Measurements from ENCODE around the gene PELO.

The PELO gene

DNA sequence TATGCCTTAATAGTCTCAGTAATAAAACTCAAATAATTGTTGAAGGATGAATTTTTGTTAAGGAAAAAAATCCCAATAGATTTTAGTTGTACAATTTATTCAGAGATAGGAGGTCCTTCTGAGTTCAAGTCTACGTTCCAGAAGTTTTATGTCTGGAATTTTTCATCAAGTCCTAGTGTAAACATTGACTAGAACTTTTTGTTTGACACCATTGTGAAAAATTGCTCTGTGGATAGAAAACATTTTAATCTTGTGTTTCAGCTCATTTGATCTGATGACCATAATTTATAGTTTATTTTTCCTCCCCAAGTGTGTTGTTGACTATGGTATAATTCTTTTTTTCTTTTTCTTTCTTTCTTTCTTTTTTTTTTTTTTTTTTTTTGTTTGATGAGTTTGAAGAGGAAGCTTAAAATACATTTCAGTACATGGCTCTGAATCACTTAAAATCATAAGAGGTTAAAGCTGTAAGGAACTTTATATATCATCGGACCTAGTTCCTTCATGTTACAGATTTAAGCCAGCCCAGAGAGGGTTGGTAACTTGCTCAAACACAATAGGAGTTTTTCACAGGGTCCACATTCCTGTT lies 20.7 kb downstream of the PELO start:
- Histone ChIP-seq H3K27me3 (ENCODE audit: control insufficient read depth, low read length) (no peaks in the 10 kb centered on the region), H3K9me3 (ENCODE audit: control insufficient read depth, insufficient read depth, low read length) (no peaks in the 10 kb centered on the region), H3K4me1 (ENCODE audit: control insufficient read depth, low read length) (0 out of 2 replicates have a peak, but pooled peaks cover 2% of the 10 kb centered on the region), H3K4me2 (ENCODE audit: low read length) (no peak overlapping the region), H3F3A (ENCODE audit: control insufficient read depth, insufficient read depth) (no peaks in the 10 kb centered on the region; the same call in 1 of the 2 replicates), H4K20me1 (ENCODE audit: control insufficient read depth, insufficient read depth, low read depth, low read length) (no peaks in the 10 kb centered on the region), H3K27ac (ENCODE audit: low read depth, low read length) (no peak overlapping the region), H3K79me2 (ENCODE audit: control insufficient read depth, low read length) (peaks cover 8% of the 10 kb centered on the region), H3K9me2 (replicated peaks; ENCODE audit: control insufficient read depth, low read length) (no peaks in the 10 kb centered on the region), H3K4me3 (ENCODE audit: low read length) (no peak overlapping the region), H3K36me3 (ENCODE audit: control insufficient read depth, low read length) (peaks cover 8% of the 10 kb centered on the region)
- no peak for TF ChIP-seq EZH2phosphoT487 (IDR thresholded peaks at IDR 0.05; ENCODE audit: borderline replicate concordance, low read length)
- TF ChIP-seq, protein P1, sequence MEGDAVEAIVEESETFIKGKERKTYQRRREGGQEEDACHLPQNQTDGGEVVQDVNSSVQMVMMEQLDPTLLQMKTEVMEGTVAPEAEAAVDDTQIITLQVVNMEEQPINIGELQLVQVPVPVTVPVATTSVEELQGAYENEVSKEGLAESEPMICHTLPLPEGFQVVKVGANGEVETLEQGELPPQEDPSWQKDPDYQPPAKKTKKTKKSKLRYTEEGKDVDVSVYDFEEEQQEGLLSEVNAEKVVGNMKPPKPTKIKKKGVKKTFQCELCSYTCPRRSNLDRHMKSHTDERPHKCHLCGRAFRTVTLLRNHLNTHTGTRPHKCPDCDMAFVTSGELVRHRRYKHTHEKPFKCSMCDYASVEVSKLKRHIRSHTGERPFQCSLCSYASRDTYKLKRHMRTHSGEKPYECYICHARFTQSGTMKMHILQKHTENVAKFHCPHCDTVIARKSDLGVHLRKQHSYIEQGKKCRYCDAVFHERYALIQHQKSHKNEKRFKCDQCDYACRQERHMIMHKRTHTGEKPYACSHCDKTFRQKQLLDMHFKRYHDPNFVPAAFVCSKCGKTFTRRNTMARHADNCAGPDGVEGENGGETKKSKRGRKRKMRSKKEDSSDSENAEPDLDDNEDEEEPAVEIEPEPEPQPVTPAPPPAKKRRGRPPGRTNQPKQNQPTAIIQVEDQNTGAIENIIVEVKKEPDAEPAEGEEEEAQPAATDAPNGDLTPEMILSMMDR (IDR thresholded peaks at IDR 0.05; ENCODE audit: low read depth, low read length, poor library complexity, severe bottlenecking): no peak

GRCh38 chr5:52809884-52810283 lies 22.2 kb downstream of the PELO start:
- Histone ChIP-seq H3K79me2 (ENCODE audit: control insufficient read depth, low read length) (no peaks in the 10 kb centered on the region), H3K4me1 (ENCODE audit: control insufficient read depth, low read length) (no peaks in the 10 kb centered on the region), H3F3A (ENCODE audit: control insufficient read depth, insufficient read depth) (no peaks in the 10 kb centered on the region; the same call in 1 of the 2 replicates), H3K27me3 (ENCODE audit: control insufficient read depth, low read length) (no peaks in the 10 kb centered on the region), H3K4me2 (ENCODE audit: low read length) (no peak overlapping the region), H3K36me3 (ENCODE audit: control insufficient read depth, low read length) (no peaks in the 10 kb centered on the region; the same call in 1 of the 2 replicates), H3K9me3 (ENCODE audit: control insufficient read depth, insufficient read depth, low read length) (no peaks in the 10 kb centered on the region), H3K4me3 (ENCODE audit: low read length) (no peak overlapping the region), H3K27ac (ENCODE audit: low read depth, low read length) (no peak overlapping the region), H4K20me1 (ENCODE audit: control insufficient read depth, insufficient read depth, low read depth, low read length) (no peaks in the 10 kb centered on the region), H3K9me2 (replicated peaks; ENCODE audit: control insufficient read depth, low read length) (no peaks in the 10 kb centered on the region)
- no peak for TF ChIP-seq EZH2phosphoT487 (IDR thresholded peaks at IDR 0.05; ENCODE audit: borderline replicate concordance, low read length)
- TF ChIP-seq, protein P1 (IDR thresholded peaks at IDR 0.05; ENCODE audit: low read depth, low read length, poor library complexity, severe bottlenecking): no peak

GRCh38 chr5:52810426-52810825 lies 22.7 kb downstream of the PELO start:
- Histone ChIP-seq H3K4me3 (ENCODE audit: low read length) (no peak overlapping the region), H4K20me1 (ENCODE audit: control insufficient read depth, insufficient read depth, low read depth, low read length) (no peaks in the 10 kb centered on the region), H3K27ac (ENCODE audit: low read depth, low read length) (no peak overlapping the region), H3F3A (ENCODE audit: control insufficient read depth, insufficient read depth) (no peaks in the 10 kb centered on the region; the same call in 1 of the 2 replicates), H3K9me2 (replicated peaks; ENCODE audit: control insufficient read depth, low read length) (no peaks in the 10 kb centered on the region), H3K27me3 (ENCODE audit: control insufficient read depth, low read length) (no peaks in the 10 kb centered on the region), H3K79me2 (ENCODE audit: control insufficient read depth, low read length) (no peaks in the 10 kb centered on the region), H3K36me3 (ENCODE audit: control insufficient read depth, low read length) (no peaks in the 10 kb centered on the region), H3K4me1 (ENCODE audit: control insufficient read depth, low read length) (no peaks in the 10 kb centered on the region), H3K4me2 (ENCODE audit: low read length) (no peak overlapping the region), H3K9me3 (ENCODE audit: control insufficient read depth, insufficient read depth, low read length) (no peaks in the 10 kb centered on the region)
- no peak for TF ChIP-seq EZH2phosphoT487 (IDR thresholded peaks at IDR 0.05; ENCODE audit: borderline replicate concordance, low read length)
- TF ChIP-seq, protein P1 (IDR thresholded peaks at IDR 0.05; ENCODE audit: low read depth, low read length, poor library complexity, severe bottlenecking): no peak

All from DOHH2 (cell line).